ENCODE measurements around the gene DCAF4L1. TPM values are rescaled to one million over a fixed set of nuclear protein-coding genes. Genes with fewer than 3 reads are reported as not detected.

The DCAF4L1 gene
- total RNA-seq, 5 donors from 2014 or later (not counting 1 experiment from before 2014, with no cell fraction given): 0.10 to 0.55 (median 0.37) TPM

- H3K27me3 Mint-ChIP-seq: no peaks in the 10 kb centered on the region
- no peak overlapping the region for H3K27ac Mint-ChIP-seq
- Histone ChIP-seq H3K9me3 (no peaks in the 10 kb centered on the region), H3K27me3 (replicated peaks in 1 of 2; ENCODE audit: control insufficient read depth in 2 of 2, extremely low read depth in 1 of 2, insufficient read depth in 2 of 2, low read length in 1 of 2) (no peaks in the 10 kb centered on the region), H3K36me3 (ENCODE audit: control insufficient read depth in 2 of 2, extremely low read depth in 1 of 2, insufficient read depth in 1 of 2, low read length in 1 of 2) (no peaks in the 10 kb centered on the region), H3K27ac (ENCODE audit: low read length) (no peak overlapping the region), H3K4me3 (ENCODE audit: control insufficient read depth in 1 of 2, extremely low read depth in 1 of 2, low read length in 1 of 2) (no peak overlapping the region), H3K4me1 (ENCODE audit: control insufficient read depth in 1 of 2, extremely low read depth in 1 of 2, insufficient read depth in 2 of 2, low read length in 2 of 2) (peaks cover 16% of the 10 kb centered on the region in 2 experiments)
- no peak for DNase-seq
- ChIA-PET POLR2A (no interaction called here), CTCF (no interaction called here)
- H3K4me3 Mint-ChIP-seq: no peak overlapping the region
- peaks cover 7% of the 10 kb centered on the region for H3K36me3 Mint-ChIP-seq
- H3K9me3 Mint-ChIP-seq: no peaks in the 10 kb centered on the region
- ATAC-seq (replicated peaks in 1 of 4): no peak
- WGBS (ENCODE audit: insufficient coverage): no CpG with 5 or more reads among the region's 4 CpGs
- H3K4me1 Mint-ChIP-seq: peaks cover 42 to 47% (median 43%) of the 10 kb centered on the region in 3 donors
Observed at GRCh38 chr4:41992967-41993857, 11.7 kb downstream of the DCAF4L1 start.

- Mint-ChIP-seq H3K4me1 (peaks cover 41 to 50% (median 47%) of the 10 kb centered on the region in 3 donors), H3K27me3 (no peaks in the 10 kb centered on the region), H3K27ac (no peak overlapping the region), H3K9me3 (no peaks in the 10 kb centered on the region), H3K4me3 (no peak overlapping the region), H3K36me3 (peaks cover 14% of the 10 kb centered on the region)
- Histone ChIP-seq H3K9me3 (no peaks in the 10 kb centered on the region), H3K27me3 (replicated peaks in 1 of 2; ENCODE audit: control insufficient read depth in 2 of 2, extremely low read depth in 1 of 2, insufficient read depth in 2 of 2, low read length in 1 of 2) (no peaks in the 10 kb centered on the region), H3K4me1 (ENCODE audit: control insufficient read depth in 1 of 2, extremely low read depth in 1 of 2, insufficient read depth in 2 of 2, low read length in 2 of 2) (peaks cover 14 to 16% of the 10 kb centered on the region in 2 experiments), H3K4me3 (ENCODE audit: control insufficient read depth in 1 of 2, extremely low read depth in 1 of 2, low read length in 1 of 2) (no peak overlapping the region), H3K36me3 (ENCODE audit: control insufficient read depth in 2 of 2, extremely low read depth in 1 of 2, insufficient read depth in 1 of 2, low read length in 1 of 2) (peaks cover 0 to 4% of the 10 kb centered on the region in 2 donors), H3K27ac (ENCODE audit: low read length) (no peak overlapping the region)
- ChIA-PET POLR2A (interaction anchor here in 1 of 2 donors (0.6 kb wide), 1 partner anchor 116 kb away, joined by 3 read pairs; no protein-coding TSS in a partner anchor), CTCF (no interaction called here)
- DNase-seq: no peak
- no peak for ATAC-seq (replicated peaks in 1 of 4)
- 100% methylated on average over 1 of the region's 3 CpGs for WGBS (ENCODE audit: insufficient coverage)
Observed at GRCh38 chr4:41994461-41994985, 13.0 kb downstream of the DCAF4L1 start.

GRCh38 chr4:41998019-41998418 is 16.5 kb downstream of the DCAF4L1 start:
- Mint-ChIP-seq H3K4me3 (no peak overlapping the region), H3K9me3 (no peaks in the 10 kb centered on the region), H3K4me1 (peaks cover 28 to 44% (median 39%) of the 10 kb centered on the region in 3 donors), H3K36me3 (peaks cover 27% of the 10 kb centered on the region), H3K27me3 (no peaks in the 10 kb centered on the region), H3K27ac (no peak overlapping the region)
- H3K4me3 ChIP-seq (ENCODE audit: control insufficient read depth in 1 of 2, extremely low read depth in 1 of 2, low read length in 1 of 2): no peak overlapping the region
- H3K9me3 ChIP-seq: no peaks in the 10 kb centered on the region
- peaks cover 0 to 11% of the 10 kb centered on the region in 2 donors for H3K36me3 ChIP-seq (ENCODE audit: control insufficient read depth in 2 of 2, extremely low read depth in 1 of 2, insufficient read depth in 1 of 2, low read length in 1 of 2)
- ChIA-PET POLR2A (interaction anchor here in 1 of 2 donors (0.8 kb wide), 1 partner anchor 8 kb away, joined by 3 read pairs; the partner anchor contains the start of gene SLC30A9), CTCF (no interaction called here)
- H3K4me1 ChIP-seq (ENCODE audit: control insufficient read depth in 1 of 2, extremely low read depth in 1 of 2, insufficient read depth in 2 of 2, low read length in 2 of 2): no peaks in the 10 kb centered on the region
- 100% methylated on average over 1 of the region's 3 CpGs for WGBS (ENCODE audit: insufficient coverage)
- no peak for DNase-seq
- no peak overlapping the region for H3K27ac ChIP-seq (ENCODE audit: low read length)
- no peak for ATAC-seq (replicated peaks in 1 of 4)
- H3K27me3 ChIP-seq (replicated peaks in 1 of 2; ENCODE audit: control insufficient read depth in 2 of 2, extremely low read depth in 1 of 2, insufficient read depth in 2 of 2, low read length in 1 of 2): no peaks in the 10 kb centered on the region

DNA sequence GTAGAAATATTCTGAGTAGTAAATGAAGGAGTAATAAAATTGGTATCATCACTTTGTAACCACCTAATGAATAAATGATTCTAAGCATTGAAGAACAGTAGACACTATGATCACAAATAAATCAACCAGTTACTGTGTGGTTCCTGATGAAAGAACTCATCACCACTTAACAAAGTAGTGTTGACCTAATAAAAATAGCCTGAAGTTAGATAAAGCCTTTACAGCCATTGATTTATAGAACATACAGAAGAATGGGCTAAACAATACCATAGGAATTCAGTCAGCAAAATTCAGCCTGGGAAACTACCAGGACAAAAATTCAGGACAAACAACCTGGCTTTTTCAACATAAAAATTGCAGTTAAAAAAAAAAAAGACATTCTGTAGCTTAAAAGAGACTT is 17.8 kb downstream of the DCAF4L1 start:
- ATAC-seq (replicated peaks in 1 of 4): no peak
- CTCF ChIA-PET: no interaction called here
- H3K4me1 Mint-ChIP-seq: peaks cover 41 to 54% (median 52%) of the 10 kb centered on the region in 3 donors

GRCh38 chr4:42008011-42008786 is 26.6 kb downstream of the DCAF4L1 start:
- no peak overlapping the region for H3K27ac ChIP-seq (ENCODE audit: low read length)
- H3K4me3 Mint-ChIP-seq: no peak overlapping the region
- H3K27me3 Mint-ChIP-seq: no peaks in the 10 kb centered on the region
- no peak overlapping the region for H3K4me3 ChIP-seq (ENCODE audit: control insufficient read depth in 1 of 2, extremely low read depth in 1 of 2, low read length in 1 of 2)
- DNase-seq (no peak), ATAC-seq (replicated peaks in 1 of 4) (no peak)
- no peak overlapping the region for H3K27ac Mint-ChIP-seq
- 95% methylated on average over 3 of the region's 3 CpGs for WGBS (ENCODE audit: insufficient coverage)
- H3K9me3 ChIP-seq: no peaks in the 10 kb centered on the region
- H3K27me3 ChIP-seq (replicated peaks in 1 of 2; ENCODE audit: control insufficient read depth in 2 of 2, extremely low read depth in 1 of 2, insufficient read depth in 2 of 2, low read length in 1 of 2): no peaks in the 10 kb centered on the region
- no peaks in the 10 kb centered on the region for H3K4me1 ChIP-seq (ENCODE audit: control insufficient read depth in 1 of 2, extremely low read depth in 1 of 2, insufficient read depth in 2 of 2, low read length in 2 of 2)
- H3K4me1 Mint-ChIP-seq: peaks cover 57 to 58% (median 57%) of the 10 kb centered on the region in 3 donors
- peaks cover 5 to 32% of the 10 kb centered on the region in 2 donors for H3K36me3 ChIP-seq (ENCODE audit: control insufficient read depth in 2 of 2, extremely low read depth in 1 of 2, insufficient read depth in 1 of 2, low read length in 1 of 2)
- POLR2A ChIA-PET: no interaction called here
- CTCF ChIA-PET: no interaction called here
- H3K9me3 Mint-ChIP-seq: no peaks in the 10 kb centered on the region
- peaks cover 70% of the 10 kb centered on the region for H3K36me3 Mint-ChIP-seq

More for the DNA sequence above, 17.8 kb downstream of the DCAF4L1 start:
- POLR2A ChIA-PET: no interaction called here
- no peak overlapping the region for H3K4me3 ChIP-seq (ENCODE audit: control insufficient read depth in 1 of 2, extremely low read depth in 1 of 2, low read length in 1 of 2)
- Mint-ChIP-seq H3K36me3 (peaks cover 40% of the 10 kb centered on the region), H3K27ac (no peak overlapping the region), H3K4me3 (no peak overlapping the region), H3K9me3 (no peaks in the 10 kb centered on the region), H3K27me3 (no peaks in the 10 kb centered on the region)
- H3K9me3 ChIP-seq: no peaks in the 10 kb centered on the region
- peaks cover 0 to 15% of the 10 kb centered on the region in 2 donors for H3K36me3 ChIP-seq (ENCODE audit: control insufficient read depth in 2 of 2, extremely low read depth in 1 of 2, insufficient read depth in 1 of 2, low read length in 1 of 2)
- H3K4me1 ChIP-seq (ENCODE audit: control insufficient read depth in 1 of 2, extremely low read depth in 1 of 2, insufficient read depth in 2 of 2, low read length in 2 of 2): no peaks in the 10 kb centered on the region
- no peaks in the 10 kb centered on the region for H3K27me3 ChIP-seq (replicated peaks in 1 of 2; ENCODE audit: control insufficient read depth in 2 of 2, extremely low read depth in 1 of 2, insufficient read depth in 2 of 2, low read length in 1 of 2)
- DNase-seq: no peak
- no peak overlapping the region for H3K27ac ChIP-seq (ENCODE audit: low read length)

GRCh38 chr4:42015438-42015837 is 33.9 kb downstream of the DCAF4L1 start:
- H3K4me1 Mint-ChIP-seq: peaks cover 45 to 48% (median 47%) of the 10 kb centered on the region in 3 donors
- WGBS (ENCODE audit: insufficient coverage): 100% methylated on average over 1 of the region's 2 CpGs
- Histone ChIP-seq H3K9me3 (no peaks in the 10 kb centered on the region), H3K4me3 (ENCODE audit: control insufficient read depth in 1 of 2, extremely low read depth in 1 of 2, low read length in 1 of 2) (no peak overlapping the region), H3K27me3 (replicated peaks in 1 of 2; ENCODE audit: control insufficient read depth in 2 of 2, extremely low read depth in 1 of 2, insufficient read depth in 2 of 2, low read length in 1 of 2) (no peaks in the 10 kb centered on the region), H3K27ac (ENCODE audit: low read length) (no peak overlapping the region), H3K4me1 (ENCODE audit: control insufficient read depth in 1 of 2, extremely low read depth in 1 of 2, insufficient read depth in 2 of 2, low read length in 2 of 2) (no peaks in the 10 kb centered on the region), H3K36me3 (ENCODE audit: control insufficient read depth in 2 of 2, extremely low read depth in 1 of 2, insufficient read depth in 1 of 2, low read length in 1 of 2) (peaks cover 0 to 9% of the 10 kb centered on the region in 2 donors)
- no peak for ATAC-seq (replicated peaks in 1 of 4)
- H3K27ac Mint-ChIP-seq: peak overlapping the region in 1 of 2 donors; percentile 14
- peaks cover 50% of the 10 kb centered on the region for H3K36me3 Mint-ChIP-seq
- ChIA-PET POLR2A (interaction anchor here in 1 of 2 donors (0.6 kb wide), 1 partner anchor 24 kb away, joined by 3 read pairs; no protein-coding TSS in a partner anchor), CTCF (interaction anchor here in 1 of 2 donors (0.6 kb wide), 1 partner anchor 115 kb away, joined by 3 read pairs; no protein-coding TSS in a partner anchor)
- H3K27me3 Mint-ChIP-seq: no peaks in the 10 kb centered on the region
- DNase-seq: no peak
- H3K9me3 Mint-ChIP-seq: no peaks in the 10 kb centered on the region
- no peak overlapping the region for H3K4me3 Mint-ChIP-seq
